Prostate gland (tissue), 2 donors: Measurements from ENCODE around the gene CDK14.

Experiments used
- CTCF ChIP-seq, 4 experiments: fragments of 200-600 bp in 2 of 4; fragments of 450-650 bp in 2 of 4; sonication (generic) in 2 of 4; IDR thresholded peaks; 1 replicate in 3 of 4; 2 replicates in 1 of 4; pipeline ENCODE4 v1.5.1; 2016 to 2019; ENCODE audit warnings: antibody characterized with exemption in 4 of 4, mild to moderate bottlenecking in 2 of 4, moderate library complexity in 2 of 4
- POLR2A ChIP-seq: fragments of 450-650 bp; IDR thresholded peaks from one replicate; pipeline ENCODE4 v1.6.1; 2016; ENCODE audit warnings: antibody characterized with exemption, mild to moderate bottlenecking

DNA sequence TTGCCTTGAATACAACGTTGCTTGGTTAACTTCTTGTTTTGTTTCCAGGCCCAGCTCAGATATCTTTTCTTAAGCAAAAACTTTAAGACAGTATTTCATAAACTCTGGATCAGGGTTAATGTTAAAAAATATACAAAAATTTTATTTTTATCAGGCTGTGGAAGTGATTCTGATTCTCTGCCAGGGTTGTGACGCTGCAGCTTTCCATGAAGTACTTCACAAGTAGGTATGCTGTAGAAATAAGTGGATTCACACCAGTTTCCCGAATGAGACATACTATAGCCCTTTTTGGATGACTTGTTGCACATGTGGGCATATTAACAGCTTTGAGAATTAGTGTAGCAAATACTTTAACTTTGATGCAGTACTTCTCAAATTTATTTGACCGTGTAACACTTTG lies 70.1 kb downstream of the CDK14 start:
- TF ChIP-seq CTCF (IDR thresholded peaks at IDR 0.05) (no peak), POLR2A (no peak)
